MCF 10A (cell line): Measurements from ENCODE around the gene NODAL. TPM values are rescaled to one million over a fixed set of nuclear protein-coding genes. Genes with fewer than 3 reads are reported as not detected.

Experiments
- BruUV-seq: library from RNA; stranded (reverse); fragments of 400-500 nt; replicated peaks from 2 replicates; lab custom pipeline; 2021; lab: Mats Ljungman, UMichigan
- CTCF ChIA-PET: fragments of 300-600 bp; sonication (Branson Sonifier 250); formaldehyde crosslinking; extraction: SDS; loops from one replicate; lab custom pipeline; 2021; ENCODE audit warnings: antibody characterized with exemption, inconsistent platforms; lab: Yijun Ruan, JAX
- POLR2A ChIA-PET: fragments of 300-600, 350-650 bp; sonication (Branson Sonifier 250); formaldehyde crosslinking; extraction: SDS; loops from one replicate; lab custom pipeline; 2020; ENCODE audit warnings: antibody characterized with exemption, inconsistent platforms; lab: Yijun Ruan, JAX
- DNase-seq: peaks from one replicate; pipeline ENCODE4 v3.0.0-alpha.2; 2018; ENCODE audit not compliant: unreplicated experiment
- H3K27ac Mint-ChIP-seq: one replicate; pipeline ENCODE4 v1.8.0; 2022; ENCODE audit warnings: mild to moderate bottlenecking, low read depth, mixed read lengths; ENCODE audit not compliant: unreplicated experiment
- H3K27me3 Mint-ChIP-seq: one replicate; pipeline ENCODE4 v1.8.0; 2022; ENCODE audit warnings: mixed read lengths; ENCODE audit not compliant: insufficient read depth, unreplicated experiment
- H3K36me3 Mint-ChIP-seq: one replicate; pipeline ENCODE4 v1.8.0; 2022; ENCODE audit warnings: mild to moderate bottlenecking, moderate library complexity, mixed read lengths; ENCODE audit not compliant: insufficient read depth, unreplicated experiment
- H3K4me1 Mint-ChIP-seq: one replicate; pipeline ENCODE4 v1.8.0; 2022; ENCODE audit warnings: mixed read lengths; ENCODE audit not compliant: insufficient read depth, unreplicated experiment
- H3K4me3 Mint-ChIP-seq: one replicate; pipeline ENCODE4 v1.8.0; 2022; ENCODE audit warnings: mild to moderate bottlenecking, moderate library complexity, mixed read lengths; ENCODE audit not compliant: unreplicated experiment
- H3K9me3 Mint-ChIP-seq: one replicate; pipeline ENCODE4 v1.8.0; 2022; ENCODE audit warnings: mixed read lengths; ENCODE audit not compliant: unreplicated experiment
- CTCF ChIP-seq: fragments of 200-600 bp; IDR thresholded peaks from one replicate; pipeline ENCODE4 v1.8.0; 2022; ENCODE audit warnings: antibody characterized with exemption, mild to moderate bottlenecking; ENCODE audit not compliant: unreplicated experiment
- intact Hi-C: fragments of 100-400 bp; cut with micrococcal nuclease; formaldehyde crosslinking; loops from 2 replicates; pipeline ENCODE4 v1.14.1; 2022
- total RNA-seq: library from RNA; stranded (reverse); gene quantifications from 2 replicates; pipeline ENCODE4 v1.2.3, GENCODE V29; 2022

NODAL gene
- total RNA-seq, 1 experiment from 2014 or later: not detected

GRCh38 chr10:70477661-70478162 is 36.2 kb upstream of the NODAL start:
- intact Hi-C loops: no loop called here
- POLR2A ChIA-PET: interaction anchor here (0.8 to 1.5 kb wide), 2 partner anchors 12 to 16 kb away, joined by 3 to 6 read pairs; no protein-coding TSS in a partner anchor
- CTCF ChIA-PET: interaction anchor here (0.5 to 3.1 kb wide), 3 partner anchors 17 to 1438 kb away, joined by 3 to 9 read pairs (median 3); no protein-coding TSS in a partner anchor
- no peaks in the 10 kb centered on the region for H3K9me3 Mint-ChIP-seq
- H3K4me1 Mint-ChIP-seq: peaks cover 21% of the 10 kb centered on the region
- no TSS peak for BruUV-seq
- no peak overlapping the region for H3K27ac Mint-ChIP-seq
- no peaks in the 10 kb centered on the region for H3K27me3 Mint-ChIP-seq
- H3K4me3 Mint-ChIP-seq: peak overlapping the region; percentile 52
- TF ChIP-seq CTCF: no peak
- no peaks in the 10 kb centered on the region for H3K36me3 Mint-ChIP-seq
- peak; percentile 80 for DNase-seq

DNA sequence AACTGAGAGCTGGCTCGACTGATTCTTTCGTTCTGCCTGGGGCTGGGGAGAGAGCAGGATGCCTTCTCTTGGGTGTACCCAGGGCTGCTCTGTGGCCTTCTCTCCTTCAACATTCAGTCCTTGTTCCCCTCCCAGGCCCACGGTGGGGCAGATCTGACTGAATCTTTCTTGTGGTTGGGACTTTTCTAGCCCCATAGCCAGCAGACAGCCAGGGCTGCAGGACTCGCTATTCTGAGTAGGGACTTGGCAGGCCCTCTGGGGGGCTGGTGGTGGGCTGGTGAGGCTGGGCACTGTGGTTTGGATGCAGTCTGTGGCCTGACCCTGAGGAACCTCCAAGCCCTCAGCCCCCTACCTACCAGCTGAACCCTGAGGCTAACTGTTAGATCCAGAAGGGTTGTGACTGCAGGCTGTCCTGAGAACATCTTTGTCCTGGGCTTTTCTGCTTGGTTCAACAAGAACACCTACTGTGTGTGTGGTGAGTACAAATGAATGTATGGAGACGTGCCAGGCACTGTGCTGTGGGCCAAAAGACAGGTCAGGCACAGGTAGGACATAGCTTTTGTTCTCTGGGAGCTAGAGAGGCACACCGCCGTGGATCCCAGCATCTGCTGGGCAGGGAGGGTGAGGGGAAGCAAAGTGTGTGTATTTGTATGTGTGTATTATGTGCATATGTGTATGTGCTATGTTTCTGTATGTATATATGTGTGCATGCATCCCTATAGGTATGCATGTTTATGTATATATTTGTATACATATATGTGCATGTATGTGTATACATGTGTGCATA is 35.0 kb upstream of the NODAL start:
- ChIA-PET CTCF (interaction anchor here (1.6 to 3.1 kb wide), 2 partner anchors 15 to 62 kb away, joined by 3 to 9 read pairs; no protein-coding TSS in a partner anchor), POLR2A (interaction anchor here (0.6 to 1.5 kb wide), 6 partner anchors 15 to 789 kb away, joined by 3 to 6 read pairs (median 4); partner anchors contain the start of gene EIF4EBP2)
- TF ChIP-seq CTCF: no peak
- Mint-ChIP-seq H3K36me3 (no peaks in the 10 kb centered on the region), H3K27ac (no peak overlapping the region), H3K4me3 (no peak overlapping the region), H3K27me3 (peaks cover 5% of the 10 kb centered on the region), H3K4me1 (peaks cover 21% of the 10 kb centered on the region), H3K9me3 (no peaks in the 10 kb centered on the region)
- intact Hi-C loops: no loop called here
- DNase-seq: no peak
- no TSS peak for BruUV-seq

DNA sequence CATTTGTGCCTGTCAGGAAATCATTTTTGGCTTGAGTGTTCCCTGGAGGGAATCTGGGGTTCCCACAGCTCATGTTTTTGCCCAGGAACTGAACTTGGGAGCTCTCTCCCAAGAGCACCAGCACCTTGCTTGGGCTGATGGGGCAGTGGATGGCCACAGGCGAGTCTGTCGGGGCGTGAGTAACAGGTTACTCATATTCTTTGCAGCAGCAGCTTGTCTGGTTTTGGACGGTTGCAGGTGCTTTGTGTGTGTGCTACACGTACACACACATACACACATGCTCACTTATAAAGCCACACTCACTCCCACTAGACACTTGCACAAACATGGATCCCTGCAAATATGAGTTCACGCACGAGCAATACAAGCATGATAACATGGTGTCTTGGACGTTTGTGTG is 34.2 kb upstream of the NODAL start:
- no TSS peak for BruUV-seq
- no peaks in the 10 kb centered on the region for H3K36me3 Mint-ChIP-seq
- no peak overlapping the region for H3K27ac Mint-ChIP-seq
- ChIA-PET CTCF (interaction anchor here (1.6 to 3.1 kb wide), 2 partner anchors 14 to 63 kb away, joined by 3 to 9 read pairs; no protein-coding TSS in a partner anchor), POLR2A (interaction anchor here (0.9 to 1.1 kb wide), 3 partner anchors 14 to 72 kb away, joined by 4 read pairs; partner anchors contain the start of gene EIF4EBP2)
- intact Hi-C loops: no loop called here
- H3K9me3 Mint-ChIP-seq: no peaks in the 10 kb centered on the region
- peak; percentile 77 for DNase-seq
- no peak for TF ChIP-seq CTCF
- no peak overlapping the region for H3K4me3 Mint-ChIP-seq
- peaks cover 10% of the 10 kb centered on the region for H3K27me3 Mint-ChIP-seq
- peaks cover 21% of the 10 kb centered on the region for H3K4me1 Mint-ChIP-seq

DNA sequence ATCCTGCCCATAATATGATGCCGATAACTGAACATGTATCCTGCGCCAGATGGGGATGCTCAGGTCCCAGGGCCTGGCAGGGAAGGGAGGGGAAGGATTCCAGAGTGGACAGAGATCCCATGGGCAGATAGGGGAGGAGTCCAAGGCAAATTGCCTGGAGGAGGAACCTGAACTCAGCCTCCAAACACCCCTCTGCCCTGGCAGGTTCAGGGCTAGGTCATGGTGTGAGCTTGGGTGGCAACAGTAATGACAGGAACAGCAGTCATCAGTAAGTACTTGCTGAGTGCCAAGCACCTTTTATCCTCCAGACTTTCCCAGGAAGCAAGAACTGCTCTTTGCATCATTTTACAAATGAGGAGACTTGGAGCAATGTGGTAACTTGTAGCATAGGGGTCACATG is 33.3 kb upstream of the NODAL start:
- Mint-ChIP-seq H3K4me1 (peaks cover 21% of the 10 kb centered on the region), H3K9me3 (no peaks in the 10 kb centered on the region), H3K27me3 (peaks cover 10% of the 10 kb centered on the region), H3K27ac (no peak overlapping the region), H3K36me3 (no peaks in the 10 kb centered on the region), H3K4me3 (no peak overlapping the region)
- ChIA-PET CTCF (interaction anchor here (0.7 kb wide), 1 partner anchor 339 kb away, joined by 3 read pairs; no protein-coding TSS in a partner anchor), POLR2A (no interaction called here)
- intact Hi-C loops: no loop called here
- TF ChIP-seq CTCF: no peak
- no TSS peak for BruUV-seq
- DNase-seq: no peak
